HCT116 (cell line): Measurements from ENCODE around the gene UBN1. TPM values are rescaled to one million over a fixed set of nuclear protein-coding genes. Genes with fewer than 3 reads are reported as not detected.

Experiments used
- ATAC-seq: fragments of 200-7000 bp; cut with Tn5 transposase; 2 replicates; pipeline ENCODE4 v1.9.1; 2020; ENCODE audit warnings: mild to moderate bottlenecking, moderate library complexity
- BruUV-seq: library from RNA; stranded (reverse); fragments of 400-500 nt; replicated peaks from 2 replicates; lab custom pipeline; 2021; lab: Mats Ljungman, UMichigan
- CTCF ChIA-PET: fragments of 300-600 bp; sonication (Branson Sonifier 250); formaldehyde crosslinking; loops from one replicate; lab custom pipeline; 2021; ENCODE audit warnings: antibody characterized with exemption; lab: Charles Lee
- POLR2A ChIA-PET: fragments of 300-600, 350-600 bp; sonication (Branson Sonifier 250); formaldehyde crosslinking; loops from one replicate; lab custom pipeline; 2021; ENCODE audit warnings: antibody characterized with exemption; lab: Charles Lee
- RAD21 ChIA-PET, 2 experiments: fragments of 300-600 bp; sonication (Branson Sonifier 250); formaldehyde crosslinking; loops; one replicate each; lab custom pipeline; 2023; ENCODE audit warnings: low total read pairs in 2 of 2; ENCODE audit not compliant: uncharacterized antibody in 2 of 2, unreplicated experiment in 2 of 2, low non-redundant PET in 1 of 2; lab: Charles Lee
- DNase-seq: peaks from one replicate; pipeline ENCODE4 v3.0.0-alpha.2; 2010; ENCODE audit warnings: low read depth, low spot score
- H2AFZ ChIP-seq: fragments of 200-600 bp; shearing (Covaris generic), sonication (generic); 2 replicates; pipeline ENCODE4 v1.6.1; 2017; ENCODE audit warnings: low read depth, mixed run types, mixed read lengths, antibody characterized with exemption, low read length; ENCODE audit not compliant: poor library complexity, severe bottlenecking
- H3K27ac ChIP-seq: 2 replicates; pipeline ENCODE4 v1.5.1; 2012; ENCODE audit warnings: low read depth, low read length
- H3K27me3 ChIP-seq: fragments of 200-600 bp; sonication (generic); 2 replicates; pipeline ENCODE4 v1.6.1; 2016; ENCODE audit warnings: mixed run types, low read length, mixed read lengths; ENCODE audit not compliant: insufficient read depth
- H3K36me3 ChIP-seq, 2 experiments: fragments of 200-500 bp in 1 of 2; fragments of 200-600 bp in 1 of 2; sonication (Bioruptor generic) in 1 of 2; sonication (generic) in 1 of 2; 2 replicates each; pipeline versions ENCODE4 v1.5.1 to v1.6.1; 2014 to 2016; ENCODE audit warnings: low read length in 2 of 2, inconsistent platforms in 1 of 2, mixed read lengths in 1 of 2, mixed run types in 1 of 2; ENCODE audit not compliant: insufficient read depth in 2 of 2, control insufficient read depth in 1 of 2
- H3K4me1 ChIP-seq, 2 experiments: fragments of 200-600 bp in 1 of 2; sonication (generic) in 1 of 2; 2 replicates each; pipeline versions ENCODE4 v1.5.1 to v1.6.1; 2012 to 2017; ENCODE audit warnings: low read length in 2 of 2, inconsistent platforms in 1 of 2, mild to moderate bottlenecking in 1 of 2, mixed read lengths in 1 of 2, mixed run types in 1 of 2, moderate library complexity in 1 of 2; ENCODE audit not compliant: insufficient read depth in 2 of 2, control insufficient read depth in 1 of 2
- H3K4me2 ChIP-seq: fragments of 200-600 bp; sonication (generic); 2 replicates; pipeline ENCODE4 v1.6.1; 2017; ENCODE audit warnings: mixed run types, low read length, mixed read lengths
- H3K4me3 ChIP-seq, 2 experiments: fragments of 200-600 bp in 1 of 2; sonication (generic) in 1 of 2; replicated peaks in 1 of 2; 2 replicates each; pipeline ENCODE4 v1.5.1; 2011 to 2016; ENCODE audit warnings: low read length in 2 of 2, control low read depth in 1 of 2, low read depth in 1 of 2, mild to moderate bottlenecking in 1 of 2, mixed read lengths in 1 of 2, mixed run types in 1 of 2
- H3K79me2 ChIP-seq: fragments of 200-600 bp; sonication (generic); 2 replicates; pipeline ENCODE4 v1.6.1; 2017; ENCODE audit warnings: mild to moderate bottlenecking, mixed run types, low read length, moderate library complexity, mixed read lengths; ENCODE audit not compliant: insufficient read depth
- H3K9ac ChIP-seq: fragments of 200-600 bp; sonication (generic); 2 replicates; pipeline ENCODE4 v1.6.1; 2016; ENCODE audit warnings: low read length, mixed read lengths
- H3K9me2 ChIP-seq: fragments of 200-600 bp; sonication (generic), shearing (Covaris generic); 2 replicates; pipeline ENCODE4 v1.6.1; 2017; ENCODE audit warnings: mixed run types, mild to moderate bottlenecking, moderate library complexity; ENCODE audit not compliant: insufficient read depth
- H3K9me3 ChIP-seq, 2 experiments: fragments of 200-500 bp in 1 of 2; fragments of 200-600 bp in 1 of 2; sonication (Bioruptor generic) in 1 of 2; sonication (generic) in 1 of 2; 2 replicates each; pipeline ENCODE4 v1.6.1; 2014 to 2017; ENCODE audit warnings: low read length in 2 of 2, mixed read lengths in 2 of 2, inconsistent platforms in 1 of 2, low read depth in 1 of 2, mild to moderate bottlenecking in 1 of 2, mixed run types in 1 of 2, moderate library complexity in 1 of 2; ENCODE audit not compliant: control insufficient read depth in 1 of 2, insufficient read depth in 1 of 2
- H4K20me1 ChIP-seq: fragments of 200-600 bp; sonication (generic), shearing (Covaris generic); 2 replicates; pipeline ENCODE4 v1.6.1; 2017; ENCODE audit warnings: mixed run types, mild to moderate bottlenecking, moderate library complexity; ENCODE audit not compliant: insufficient read depth
- CBX3 ChIP-seq: IDR thresholded peaks from 2 replicates; pipeline ENCODE4 v1.6.1; 2012; ENCODE audit warnings: low read depth
- CEBPB ChIP-seq: IDR thresholded peaks from 2 replicates; pipeline ENCODE4 v1.6.1; 2012; ENCODE audit warnings: low read depth
- EGR1 ChIP-seq: IDR thresholded peaks from 2 replicates; pipeline ENCODE4 v1.6.1; 2012; ENCODE audit warnings: low read depth
- FOSL1 ChIP-seq: IDR thresholded peaks from 2 replicates; pipeline ENCODE4 v1.6.1; 2012; ENCODE audit warnings: low read depth
- JUND ChIP-seq: IDR thresholded peaks from 2 replicates; pipeline ENCODE4 v1.6.1; 2012
- MAX ChIP-seq: IDR thresholded peaks from 2 replicates; pipeline ENCODE4 v1.6.1; 2012
- POLR2A ChIP-seq: IDR thresholded peaks from 2 replicates; pipeline ENCODE4 v1.7.0; 2011; ENCODE audit warnings: borderline replicate concordance; ENCODE audit not compliant: insufficient read depth, insufficient read length; ENCODE audit errors: extremely low read depth
- POLR2AphosphoS5 ChIP-seq: IDR thresholded peaks from 2 replicates; pipeline ENCODE4 v1.6.1; 2011; ENCODE audit warnings: mild to moderate bottlenecking, low read depth, low read length, moderate library complexity
- SIN3A ChIP-seq: IDR thresholded peaks from 2 replicates; pipeline ENCODE4 v1.6.1; 2012; ENCODE audit warnings: low read depth
- SP1 ChIP-seq: IDR thresholded peaks from 2 replicates; pipeline ENCODE4 v1.6.1; 2012; ENCODE audit warnings: low read depth
- TCF7L2 ChIP-seq: IDR thresholded peaks from 2 replicates; pipeline ENCODE4 v1.7.0; 2011; ENCODE audit warnings: borderline replicate concordance, inconsistent platforms; ENCODE audit not compliant: insufficient read depth, insufficient read length; ENCODE audit errors: extremely low read depth
- YY1 ChIP-seq: IDR thresholded peaks from 2 replicates; pipeline ENCODE4 v1.6.1; 2011; ENCODE audit warnings: low read length, low read depth, moderate library complexity, mild to moderate bottlenecking; ENCODE audit not compliant: insufficient replicate concordance; ENCODE audit errors: extremely low read depth
- ZBTB33 ChIP-seq: IDR thresholded peaks from 2 replicates; pipeline ENCODE4 v1.6.1; 2011; ENCODE audit warnings: mild to moderate bottlenecking, low read length, moderate library complexity; ENCODE audit not compliant: insufficient replicate concordance; ENCODE audit errors: extremely low read depth
- ZFX ChIP-seq: fragments of 450-650 bp; IDR thresholded peaks from 2 replicates; pipeline ENCODE4 v1.6.1; 2017
- ZNF274 ChIP-seq: fragments of 200-500 bp; sonication (Bioruptor generic); IDR thresholded peaks from 2 replicates; pipeline ENCODE4 v1.6.1; 2014; ENCODE audit warnings: mild to moderate bottlenecking, low read depth, low read length, inconsistent platforms
- intact Hi-C: fragments of 100-400 bp; cut with micrococcal nuclease; formaldehyde crosslinking; loops from 2 replicates; pipeline ENCODE4 v1.10.0; 2022
- total RNA-seq: library from RNA; stranded (reverse); gene quantifications from one replicate; pipeline ENCODE4 v1.2.1, GENCODE V29; 2021; ENCODE audit not compliant: unreplicated experiment

The UBN1 gene
- total RNA-seq, 1 experiment from 2014 or later, result 31.9 TPM

DNA sequence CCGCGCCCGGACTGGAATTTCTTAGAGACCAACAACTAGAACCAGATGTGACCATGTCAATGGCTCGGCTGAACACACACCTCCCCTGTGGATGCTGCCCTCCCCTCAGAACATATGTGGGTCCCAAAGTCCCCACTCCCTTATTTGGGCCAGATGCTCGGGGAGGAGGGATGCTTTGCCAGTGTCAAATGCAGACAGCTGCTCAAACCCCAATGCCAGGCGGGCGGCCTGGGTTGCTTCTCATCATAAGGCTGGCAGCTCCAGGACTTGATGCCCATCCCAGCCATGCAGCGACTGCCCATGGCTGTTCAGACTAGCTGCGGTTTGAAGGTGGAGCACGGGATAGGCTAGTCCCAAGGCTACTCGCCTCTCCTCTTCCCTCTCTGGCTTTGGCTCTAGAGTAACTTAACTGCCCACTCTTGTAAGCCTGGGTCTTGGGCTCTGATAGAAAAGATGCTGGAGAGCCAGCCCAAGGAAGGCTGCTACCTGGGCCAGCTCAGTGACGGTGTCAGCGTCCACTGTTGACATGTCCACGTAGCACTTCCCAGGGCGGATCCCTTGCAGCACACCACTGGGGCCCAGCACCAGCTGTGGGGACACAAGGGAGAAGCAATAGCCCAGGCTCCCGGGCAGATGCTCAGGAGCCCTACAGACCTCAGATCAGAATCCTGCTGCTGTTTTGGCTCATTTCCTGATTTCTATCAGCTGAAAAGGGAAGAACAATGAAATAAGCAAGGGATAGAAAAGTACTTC is 33.9 kb upstream of the UBN1 start:
- no peak overlapping the region for H3K27ac ChIP-seq
- intact Hi-C loops, result no loop called here
- POLR2A ChIA-PET, result no interaction called here
- H3K9me2 ChIP-seq, result no peaks in the 10 kb centered on the region
- no peak for ATAC-seq
- no peaks in the 10 kb centered on the region for H4K20me1 ChIP-seq
- CTCF ChIA-PET, result no interaction called here
- no peaks in the 10 kb centered on the region for H3K4me1 ChIP-seq
- TF ChIP-seq POLR2AphosphoS5 (no peak), EGR1 (no peak), SIN3A (no peak), JUND (no peak), ZFX (no peak), CEBPB (no peak)
- no peak overlapping the region for H2AFZ ChIP-seq
- no peak for DNase-seq
- no peaks in the 10 kb centered on the region for H3K9me3 ChIP-seq
- H3K4me2 ChIP-seq, result no peak overlapping the region
- H3K27me3 ChIP-seq, result no peaks in the 10 kb centered on the region
- H3K36me3 ChIP-seq, result peaks cover 28 to 29% of the 10 kb centered on the region in 2 experiments
- RAD21 ChIA-PET, result no interaction called here
- H3K9ac ChIP-seq, result no peak overlapping the region
- BruUV-seq, result no TSS peak
- no peaks in the 10 kb centered on the region for H3K79me2 ChIP-seq
- H3K4me3 ChIP-seq, result no peak overlapping the region

GRCh38 chr16:4814046-4814445 is 33.2 kb upstream of the UBN1 start:
- Histone ChIP-seq H3K27me3 (no peaks in the 10 kb centered on the region), H3K9me3 (no peaks in the 10 kb centered on the region), H3K4me2 (no peak overlapping the region), H3K79me2 (no peaks in the 10 kb centered on the region), H3K4me3 (no peak overlapping the region), H3K4me1 (no peaks in the 10 kb centered on the region), H3K9ac (no peak overlapping the region), H3K36me3 (peaks cover 29 to 31% of the 10 kb centered on the region in 2 experiments), H2AFZ (no peak overlapping the region), H3K9me2 (no peaks in the 10 kb centered on the region), H3K27ac (no peak overlapping the region), H4K20me1 (no peaks in the 10 kb centered on the region)
- CTCF ChIA-PET, result no interaction called here
- DNase-seq (no peak), ATAC-seq (no peak)
- POLR2A ChIA-PET, result no interaction called here
- BruUV-seq, result no TSS peak
- intact Hi-C loops, result no loop called here
- RAD21 ChIA-PET, result no interaction called here
- TF ChIP-seq YY1 (no peak), SIN3A (no peak), FOSL1 (no peak), JUND (no peak), TCF7L2 (no peak), ZFX (no peak), CBX3 (no peak), POLR2AphosphoS5 (no peak), MAX (no peak), POLR2A (no peak), ZNF274 (no peak), ZBTB33 (no peak), SP1 (no peak)
